GM21825 (cell line): Measurements from ENCODE around the gene PLPPR3.

Experiments used
- ATAC-seq: cut with Tn5 transposase; IDR thresholded peaks from one replicate; pipeline ENCODE4 v1.9.1; 2021; ENCODE audit warnings: mild to moderate bottlenecking, moderate library complexity; ENCODE audit not compliant: unreplicated experiment

Gene PLPPR3

DNA sequence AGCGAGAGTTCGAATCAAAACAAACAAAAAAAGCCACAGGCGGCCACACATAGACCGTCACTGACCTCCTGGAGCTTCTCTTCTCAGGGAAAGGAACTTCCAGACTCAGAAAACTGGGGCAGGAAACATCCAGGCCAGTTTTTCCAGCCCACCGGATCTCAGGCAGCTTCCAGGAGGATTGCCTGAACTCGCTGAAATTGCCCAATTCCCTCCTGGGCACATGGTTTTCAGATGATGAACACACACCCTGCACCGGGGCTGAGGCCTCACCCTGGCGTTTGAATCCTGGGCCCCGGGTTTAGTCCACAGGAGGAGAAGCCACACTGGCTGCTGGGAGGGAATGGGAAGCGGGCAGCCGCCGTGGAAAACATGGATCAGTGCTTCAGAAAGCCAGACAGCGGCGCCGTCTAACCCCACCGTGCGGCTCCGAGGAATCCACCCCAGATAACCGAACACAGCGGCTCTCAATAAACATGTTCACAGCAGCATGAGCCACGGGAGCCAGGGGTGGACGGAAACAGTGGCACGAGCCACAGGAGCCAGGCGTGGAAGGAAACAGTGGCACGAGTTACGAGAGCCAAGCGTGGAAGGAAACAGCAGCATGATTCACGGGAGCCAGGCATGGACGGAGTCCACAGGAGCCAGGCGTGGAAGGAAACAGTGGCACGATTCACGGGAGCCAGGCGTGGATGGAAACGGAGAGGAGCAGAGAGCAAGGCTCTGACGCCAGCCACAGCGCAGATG is 42.7 kb downstream of the PLPPR3 start:
- ATAC-seq = no peak

DNA sequence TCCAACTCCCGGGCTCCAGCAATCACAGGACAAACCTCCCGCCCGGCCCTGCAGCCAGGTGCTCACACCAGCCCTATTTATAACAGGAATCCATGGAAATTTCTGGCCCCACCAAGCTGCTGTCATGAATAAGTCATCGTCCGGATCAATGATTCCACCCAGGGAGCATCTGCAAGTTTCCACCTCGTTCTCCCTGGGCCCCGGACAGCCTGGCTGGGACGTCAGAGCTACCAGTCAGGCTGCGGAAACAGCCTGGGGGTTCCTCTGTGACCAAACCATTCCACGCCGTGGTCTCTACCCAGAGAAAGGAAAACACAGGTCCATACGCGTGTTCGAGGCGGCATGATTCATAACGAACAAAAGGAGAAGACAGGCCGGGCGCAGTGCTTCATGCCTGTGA is 45.2 kb downstream of the PLPPR3 start:
- no peak for ATAC-seq

DNA sequence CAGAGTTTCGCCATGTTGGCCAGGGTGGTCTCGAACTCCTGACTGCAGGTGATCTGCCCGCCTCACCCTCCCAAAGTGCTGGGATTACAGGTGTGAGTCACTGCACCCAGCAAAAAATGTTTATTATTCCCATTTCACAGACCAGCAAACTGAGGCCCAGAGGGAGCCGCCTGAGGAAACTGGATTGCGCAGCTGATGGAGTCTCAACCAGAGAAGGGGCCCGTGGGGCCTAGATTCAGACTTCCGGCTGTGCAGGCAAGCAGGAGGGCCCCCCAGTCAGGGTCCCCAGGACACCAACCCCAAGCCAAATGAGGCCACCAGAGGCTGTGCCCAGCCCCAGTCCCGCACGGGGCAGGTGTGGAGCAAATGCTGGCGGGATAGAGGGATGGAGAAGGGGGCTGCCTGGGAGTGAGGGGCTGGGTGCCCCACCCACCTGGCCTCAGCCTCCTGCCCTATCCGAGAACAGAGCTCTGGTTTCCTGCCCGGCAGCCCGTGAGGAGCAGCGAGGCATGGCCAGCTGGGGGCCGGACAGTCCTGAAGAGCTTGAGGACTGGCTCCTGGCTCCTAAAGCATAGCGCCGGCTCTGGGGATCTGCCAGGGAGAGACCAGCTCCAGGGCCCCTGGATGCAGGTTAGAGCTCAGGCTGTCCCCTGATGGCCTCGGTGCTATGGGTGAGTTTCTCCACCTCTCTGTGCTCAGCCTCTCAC is 48.9 kb downstream of the PLPPR3 start:
- no peak for ATAC-seq

DNA sequence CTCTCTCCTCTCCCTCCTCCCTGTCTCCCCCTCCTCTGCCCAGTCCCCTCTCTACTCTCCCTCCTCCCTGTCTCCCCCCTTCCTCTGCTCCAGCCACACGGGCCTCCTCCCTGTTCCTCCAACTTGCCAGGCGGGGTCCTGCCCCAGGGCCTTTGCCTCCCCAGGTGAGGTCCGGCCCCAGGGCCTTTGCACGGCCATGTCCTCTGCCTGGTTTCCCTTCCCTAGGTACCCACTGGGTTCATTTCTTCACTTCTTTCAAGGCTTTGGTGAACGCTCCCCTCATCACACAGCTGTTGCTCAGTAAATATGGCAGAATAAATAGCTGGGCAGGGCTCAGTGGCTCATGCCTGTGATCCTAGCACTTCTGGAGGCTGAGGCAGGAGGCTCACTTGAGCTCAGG is 49.7 kb downstream of the PLPPR3 start:
- no peak for ATAC-seq

DNA sequence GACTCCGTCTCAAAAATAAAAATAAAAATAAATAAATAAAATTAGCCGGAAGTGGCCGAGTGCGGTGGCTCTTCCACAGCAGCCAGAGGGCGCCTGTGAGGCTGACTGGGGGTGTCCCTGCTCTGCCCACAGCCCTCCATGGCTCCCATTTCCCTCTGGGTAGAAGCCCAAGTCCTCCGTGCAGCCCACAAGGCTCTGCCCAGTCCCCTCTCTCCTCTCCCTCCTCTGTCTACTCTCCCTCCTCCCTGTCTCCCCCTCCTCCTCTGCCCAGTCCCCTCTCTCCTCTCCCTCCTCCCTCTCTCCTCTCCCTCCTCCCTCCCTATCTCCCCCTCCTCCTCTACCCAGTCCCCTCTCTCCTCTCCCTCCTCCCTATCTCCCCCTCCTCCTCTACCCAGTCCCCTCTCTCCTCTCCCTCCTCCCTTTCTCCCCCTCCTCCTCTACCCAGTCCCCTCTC is 50.4 kb downstream of the PLPPR3 start:
- no peak for ATAC-seq

DNA sequence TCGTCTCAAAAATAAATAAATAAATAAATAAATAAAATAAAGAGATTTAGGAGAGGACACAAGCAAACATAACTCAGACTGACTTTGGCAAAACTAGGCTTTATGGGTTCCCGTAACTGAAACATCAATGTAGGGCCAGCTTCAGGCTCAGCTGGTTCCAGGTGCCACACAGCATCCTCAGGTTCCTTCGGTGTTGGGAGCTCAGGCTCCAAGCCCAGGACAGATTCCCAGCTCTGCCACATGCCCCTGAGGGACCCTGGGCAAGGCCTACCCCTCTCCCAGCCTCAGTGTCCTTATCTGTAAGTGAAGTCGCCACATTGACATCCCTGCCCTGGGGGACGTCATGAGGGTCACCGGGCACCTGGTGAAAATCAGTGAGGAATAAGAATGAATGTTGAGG is 52.1 kb downstream of the PLPPR3 start:
- no peak for ATAC-seq

DNA sequence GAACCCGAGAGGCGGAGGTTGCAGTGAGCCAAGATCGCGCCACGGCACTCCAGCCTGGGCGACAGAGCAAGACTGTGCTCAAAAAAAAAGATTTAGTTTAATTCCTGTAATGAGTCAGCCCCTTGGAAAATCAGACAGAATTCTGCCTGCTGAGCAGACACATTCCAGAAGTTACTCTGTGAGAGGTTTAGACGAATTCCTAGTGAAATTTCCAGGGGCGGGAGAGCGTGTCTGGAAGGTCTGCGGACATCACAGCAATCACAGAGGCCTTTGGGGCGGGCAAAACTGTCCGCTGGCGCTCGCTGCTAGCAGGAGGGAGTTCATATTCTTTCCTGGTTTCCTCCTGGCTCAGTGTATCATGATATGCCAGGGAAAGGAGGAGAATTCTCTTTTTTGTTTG is 53.3 kb downstream of the PLPPR3 start:
- ATAC-seq = no peak

DNA sequence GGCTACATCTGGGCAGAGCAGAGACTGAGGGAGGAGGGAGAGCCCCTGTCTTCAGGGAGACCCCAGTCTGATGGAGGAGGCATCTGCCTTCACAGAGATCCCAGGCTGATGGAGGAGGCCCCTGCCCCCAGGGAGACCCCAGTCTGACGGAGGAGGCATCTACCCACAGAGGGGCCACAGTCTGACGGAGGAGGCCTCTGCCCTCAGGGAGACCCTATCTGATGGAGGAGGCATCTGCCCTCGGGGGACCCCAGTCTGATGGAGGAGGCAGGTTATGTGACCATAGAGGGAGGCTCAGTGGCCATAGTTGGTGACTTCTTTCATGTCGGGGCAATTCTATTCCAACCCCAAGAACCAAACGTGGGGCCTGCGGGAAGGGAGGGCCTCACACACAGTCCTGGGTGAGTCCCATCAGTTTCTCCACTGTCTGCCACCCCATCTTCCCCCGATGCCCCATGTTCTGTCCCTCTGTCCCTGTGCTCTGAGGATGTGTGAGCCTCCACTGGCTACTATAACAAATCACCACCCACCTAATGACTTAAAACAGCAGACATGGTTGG is 56.5 kb downstream of the PLPPR3 start:
- ATAC-seq = no peak

DNA sequence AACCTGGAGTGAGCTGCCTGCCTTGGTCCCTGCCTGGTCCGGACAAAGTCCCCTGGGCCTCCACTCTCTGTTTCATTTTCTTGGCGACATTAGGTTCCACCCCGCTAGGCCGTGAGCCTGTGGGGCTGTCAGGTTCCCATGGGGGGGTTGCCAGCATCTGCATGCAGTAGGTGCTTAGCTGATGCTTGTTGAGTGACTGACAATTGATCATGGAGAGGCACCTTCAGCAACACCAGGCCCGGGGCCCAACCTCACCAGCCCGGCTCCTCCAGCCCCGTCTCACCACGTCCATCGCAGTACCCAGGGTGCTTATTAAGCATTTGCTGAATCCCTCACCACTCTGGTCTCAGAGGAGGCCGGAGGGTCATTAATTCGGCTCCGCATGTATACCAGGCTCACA is 57.5 kb downstream of the PLPPR3 start:
- no peak for ATAC-seq

DNA sequence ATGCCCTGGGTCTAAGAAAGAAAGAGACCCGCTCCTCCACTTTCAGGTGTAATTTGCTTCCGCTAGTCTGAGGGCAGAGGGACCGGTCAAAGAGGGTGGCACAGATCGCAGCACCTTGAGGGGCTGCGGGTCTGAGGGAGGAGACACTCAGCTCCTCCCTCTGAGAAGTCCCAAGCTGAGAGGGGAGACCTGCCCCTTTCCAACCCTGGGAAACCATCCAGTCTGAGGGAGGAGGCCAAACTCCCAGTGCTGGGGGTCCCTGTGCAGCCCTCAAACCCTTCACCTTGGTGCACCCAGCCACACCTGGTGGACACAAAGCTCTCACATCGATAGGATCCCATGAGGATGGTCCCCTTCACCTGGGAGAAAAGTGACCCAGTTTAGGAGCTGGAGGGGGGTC is 57.9 kb downstream of the PLPPR3 start:
- ATAC-seq = no peak

DNA sequence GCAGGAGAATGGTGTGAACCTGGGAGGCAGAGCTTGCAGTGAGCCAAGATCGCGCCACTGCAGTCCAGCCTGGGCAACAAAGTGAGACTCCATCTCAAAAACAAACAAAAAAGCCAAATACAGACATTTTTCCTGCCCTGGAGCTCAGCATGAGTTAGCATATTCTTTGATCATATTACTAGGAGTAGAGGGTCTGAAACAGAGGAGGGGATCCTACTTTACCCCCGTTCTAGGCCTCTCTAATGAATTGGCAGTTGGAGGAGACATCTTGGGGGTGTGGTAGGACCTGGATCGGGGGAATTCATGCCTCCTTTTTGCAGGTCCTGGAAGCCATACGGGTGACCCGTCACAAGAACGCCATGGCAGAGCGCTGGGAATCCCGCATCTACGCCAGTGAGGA is 58.6 kb downstream of the PLPPR3 start:
- no peak for ATAC-seq
